ENCODE measurements around the gene GRIA3.
"Not testable (repeated sequence)": the region's sequence is repeated elsewhere in the genome, so short reads cannot be mapped to it uniquely, and the experiment has no call there.

GRIA3 gene

GRCh38 chrX:123277347-123277746 is 93.3 kb downstream of the GRIA3 start:
- ATAC-seq: no peak
- Mint-ChIP-seq H3K4me3 (no peak overlapping the region), H3K36me3 (no peaks in the 10 kb centered on the region), H3K4me1 (no peaks in the 10 kb centered on the region), H3K27ac (no peak overlapping the region), H3K27me3 (no peaks in the 10 kb centered on the region), H3K9me3 (no peaks in the 10 kb centered on the region)

GRCh38 chrX:123277821-123278220 is 93.7 kb downstream of the GRIA3 start:
- no peak for ATAC-seq
- no peaks in the 10 kb centered on the region for H3K4me1 Mint-ChIP-seq
- no peak overlapping the region for H3K4me3 Mint-ChIP-seq
- no peak overlapping the region for H3K27ac Mint-ChIP-seq
- H3K36me3 Mint-ChIP-seq: no peaks in the 10 kb centered on the region
- no peaks in the 10 kb centered on the region for H3K27me3 Mint-ChIP-seq
- no peaks in the 10 kb centered on the region for H3K9me3 Mint-ChIP-seq

- ATAC-seq: no peak
- Mint-ChIP-seq H3K9me3 (no peaks in the 10 kb centered on the region), H3K4me3 (no peak overlapping the region), H3K27ac (no peak overlapping the region), H3K36me3 (no peaks in the 10 kb centered on the region), H3K4me1 (no peaks in the 10 kb centered on the region), H3K27me3 (no peaks in the 10 kb centered on the region)
These were observed 98.2 kb downstream of the GRIA3 start for GRCh38 chrX:123282241-123282640.

GRCh38 chrX:123283407-123283806 is 99.3 kb downstream of the GRIA3 start:
- H3K27ac Mint-ChIP-seq, H3K36me3 Mint-ChIP-seq, ATAC-seq, H3K4me3 Mint-ChIP-seq, H3K27me3 Mint-ChIP-seq, H3K9me3 Mint-ChIP-seq, H3K4me1 Mint-ChIP-seq: not testable (repeated sequence)

GRCh38 chrX:123291623-123292022 is 107.5 kb downstream of the GRIA3 start:
- no peak overlapping the region for H3K4me3 Mint-ChIP-seq

GRCh38 chrX:123298026-123298425 is 113.9 kb downstream of the GRIA3 start:
- no peaks in the 10 kb centered on the region for H3K9me3 Mint-ChIP-seq
- no peak overlapping the region for H3K4me3 Mint-ChIP-seq
- ATAC-seq: no peak
- H3K27me3 Mint-ChIP-seq: no peaks in the 10 kb centered on the region
- H3K36me3 Mint-ChIP-seq: no peaks in the 10 kb centered on the region
- H3K4me1 Mint-ChIP-seq: no peaks in the 10 kb centered on the region
- H3K27ac Mint-ChIP-seq: no peak overlapping the region

More at GRCh38 chrX:123291623-123292022, 107.5 kb downstream of the GRIA3 start:
- H3K36me3 Mint-ChIP-seq: no peaks in the 10 kb centered on the region
- no peaks in the 10 kb centered on the region for H3K4me1 Mint-ChIP-seq
- ATAC-seq: no peak
- no peaks in the 10 kb centered on the region for H3K27me3 Mint-ChIP-seq
- H3K27ac Mint-ChIP-seq: no peak overlapping the region
- no peaks in the 10 kb centered on the region for H3K9me3 Mint-ChIP-seq

GRCh38 chrX:123303429-123303828 is 119.4 kb downstream of the GRIA3 start:
- Mint-ChIP-seq H3K27ac (no peak overlapping the region), H3K27me3 (no peaks in the 10 kb centered on the region), H3K4me3 (no peak overlapping the region), H3K9me3 (no peaks in the 10 kb centered on the region), H3K4me1 (no peaks in the 10 kb centered on the region), H3K36me3 (no peaks in the 10 kb centered on the region)
- no peak for ATAC-seq

- Mint-ChIP-seq H3K27me3 (no peaks in the 10 kb centered on the region), H3K27ac (no peak overlapping the region), H3K9me3 (no peaks in the 10 kb centered on the region), H3K4me1 (no peaks in the 10 kb centered on the region), H3K36me3 (no peaks in the 10 kb centered on the region), H3K4me3 (no peak overlapping the region)
- no peak for ATAC-seq
These were observed 124.6 kb downstream of the GRIA3 start for GRCh38 chrX:123308658-123309057.

GRCh38 chrX:123310112-123310511 is 126.0 kb downstream of the GRIA3 start:
- Mint-ChIP-seq H3K4me3 (no peak overlapping the region), H3K27me3 (no peaks in the 10 kb centered on the region), H3K9me3 (no peaks in the 10 kb centered on the region), H3K36me3 (no peaks in the 10 kb centered on the region), H3K27ac (no peak overlapping the region), H3K4me1 (no peaks in the 10 kb centered on the region)
- no peak for ATAC-seq

- H3K4me3 Mint-ChIP-seq: no peak overlapping the region
- H3K27ac Mint-ChIP-seq: no peak overlapping the region
- H3K36me3 Mint-ChIP-seq: no peaks in the 10 kb centered on the region
- H3K27me3 Mint-ChIP-seq: no peaks in the 10 kb centered on the region
- H3K9me3 Mint-ChIP-seq: no peaks in the 10 kb centered on the region
- H3K4me1 Mint-ChIP-seq: no peaks in the 10 kb centered on the region
- no peak for ATAC-seq
These were observed 127.4 kb downstream of the GRIA3 start for GRCh38 chrX:123311486-123311885.

GRCh38 chrX:123313486-123313885 is 129.4 kb downstream of the GRIA3 start:
- no peak overlapping the region for H3K27ac Mint-ChIP-seq
- no peaks in the 10 kb centered on the region for H3K9me3 Mint-ChIP-seq
- no peaks in the 10 kb centered on the region for H3K4me1 Mint-ChIP-seq
- H3K27me3 Mint-ChIP-seq: no peaks in the 10 kb centered on the region
- no peaks in the 10 kb centered on the region for H3K36me3 Mint-ChIP-seq
- ATAC-seq: no peak
- H3K4me3 Mint-ChIP-seq: no peak overlapping the region

GRCh38 chrX:123320622-123321021 is 136.5 kb downstream of the GRIA3 start:
- no peak for ATAC-seq
- Mint-ChIP-seq H3K36me3 (no peaks in the 10 kb centered on the region), H3K9me3 (no peaks in the 10 kb centered on the region), H3K27ac (no peak overlapping the region), H3K27me3 (no peaks in the 10 kb centered on the region), H3K4me3 (no peak overlapping the region), H3K4me1 (no peaks in the 10 kb centered on the region)

- Mint-ChIP-seq H3K9me3 (no peaks in the 10 kb centered on the region), H3K4me3 (no peak overlapping the region), H3K36me3 (no peaks in the 10 kb centered on the region), H3K4me1 (no peaks in the 10 kb centered on the region), H3K27ac (no peak overlapping the region), H3K27me3 (no peaks in the 10 kb centered on the region)
- ATAC-seq: no peak
These were observed 138.5 kb downstream of the GRIA3 start for GRCh38 chrX:123322536-123322935.

GRCh38 chrX:123324625-123325024 is 140.5 kb downstream of the GRIA3 start:
- no peaks in the 10 kb centered on the region for H3K36me3 Mint-ChIP-seq
- H3K27me3 Mint-ChIP-seq: no peaks in the 10 kb centered on the region
- no peak overlapping the region for H3K27ac Mint-ChIP-seq
- no peak for ATAC-seq
- H3K4me1 Mint-ChIP-seq: no peaks in the 10 kb centered on the region
- H3K4me3 Mint-ChIP-seq: no peak overlapping the region
- H3K9me3 Mint-ChIP-seq: no peaks in the 10 kb centered on the region

GRCh38 chrX:123330229-123330942 is 146.3 kb downstream of the GRIA3 start:
- Mint-ChIP-seq H3K4me1 (no peaks in the 10 kb centered on the region), H3K27me3 (no peaks in the 10 kb centered on the region), H3K9me3 (no peaks in the 10 kb centered on the region), H3K4me3 (no peak overlapping the region), H3K36me3 (no peaks in the 10 kb centered on the region), H3K27ac (no peak overlapping the region)
- ATAC-seq: no peak

GRCh38 chrX:123331349-123331748 is 147.3 kb downstream of the GRIA3 start:
- no peaks in the 10 kb centered on the region for H3K4me1 Mint-ChIP-seq
- no peak overlapping the region for H3K27ac Mint-ChIP-seq

GRCh38 chrX:123331859-123332258 is 147.8 kb downstream of the GRIA3 start:
- H3K27ac Mint-ChIP-seq: no peak overlapping the region
- no peaks in the 10 kb centered on the region for H3K36me3 Mint-ChIP-seq

More at GRCh38 chrX:123331349-123331748, 147.3 kb downstream of the GRIA3 start:
- Mint-ChIP-seq H3K36me3 (no peaks in the 10 kb centered on the region), H3K27me3 (no peaks in the 10 kb centered on the region), H3K9me3 (no peaks in the 10 kb centered on the region), H3K4me3 (no peak overlapping the region)
- no peak for ATAC-seq

More at GRCh38 chrX:123331859-123332258, 147.8 kb downstream of the GRIA3 start:
- Mint-ChIP-seq H3K4me3 (no peak overlapping the region), H3K4me1 (no peaks in the 10 kb centered on the region), H3K9me3 (no peaks in the 10 kb centered on the region), H3K27me3 (no peaks in the 10 kb centered on the region)
- ATAC-seq: no peak
